Measurements from ENCODE around the gene HDAC6. TPM values are rescaled to one million over a fixed set of nuclear protein-coding genes. Genes with fewer than 3 reads are reported as not detected.

HDAC6 gene
- total and polyA plus RNA-seq, 10 of the 15 experiments (the other 5 are each of a cell fraction or from before 2014, with no cell fraction given), result 8.3 to 47.0 (median 34.1) TPM

DNA sequence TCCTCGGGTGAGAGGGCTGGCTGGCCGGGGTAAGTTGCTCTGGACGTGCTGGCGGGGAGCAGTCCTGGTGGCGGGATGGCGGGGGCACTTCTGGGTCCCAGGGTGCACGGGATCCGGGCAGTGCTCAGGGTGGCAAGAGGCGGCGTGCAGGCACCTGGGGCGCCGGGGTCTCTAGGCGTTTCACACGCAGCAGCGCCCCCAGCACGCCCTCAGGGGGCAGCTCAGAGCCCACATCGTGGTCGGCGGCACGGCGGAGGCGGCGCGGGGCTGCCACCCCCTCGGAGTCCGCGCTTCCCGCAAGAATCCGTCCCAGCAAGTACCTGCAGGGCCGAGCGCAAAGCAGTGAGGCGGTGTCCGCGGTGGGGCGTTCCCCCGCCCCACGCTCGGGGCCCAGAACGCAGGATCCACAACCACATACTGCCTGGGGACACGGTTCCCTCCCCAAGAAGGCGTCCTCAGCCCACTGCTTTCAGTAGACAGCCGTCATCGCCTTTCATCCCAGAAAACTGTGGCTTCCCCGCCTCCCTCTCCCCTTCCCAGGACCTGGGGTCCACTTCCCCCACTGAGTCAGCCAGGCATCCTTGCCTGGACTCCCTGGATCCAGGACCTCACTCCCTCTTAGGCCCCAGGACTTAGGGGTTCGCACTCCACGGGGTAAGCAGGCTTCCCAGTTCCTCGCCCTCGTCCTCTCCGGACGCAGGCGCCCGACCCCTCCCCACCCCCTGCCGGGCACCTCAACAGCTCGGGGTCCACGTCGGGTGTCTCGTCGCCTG, 29.5 kb downstream of the HDAC6 start (continued):
- TF ChIP-seq, protein P1, sequence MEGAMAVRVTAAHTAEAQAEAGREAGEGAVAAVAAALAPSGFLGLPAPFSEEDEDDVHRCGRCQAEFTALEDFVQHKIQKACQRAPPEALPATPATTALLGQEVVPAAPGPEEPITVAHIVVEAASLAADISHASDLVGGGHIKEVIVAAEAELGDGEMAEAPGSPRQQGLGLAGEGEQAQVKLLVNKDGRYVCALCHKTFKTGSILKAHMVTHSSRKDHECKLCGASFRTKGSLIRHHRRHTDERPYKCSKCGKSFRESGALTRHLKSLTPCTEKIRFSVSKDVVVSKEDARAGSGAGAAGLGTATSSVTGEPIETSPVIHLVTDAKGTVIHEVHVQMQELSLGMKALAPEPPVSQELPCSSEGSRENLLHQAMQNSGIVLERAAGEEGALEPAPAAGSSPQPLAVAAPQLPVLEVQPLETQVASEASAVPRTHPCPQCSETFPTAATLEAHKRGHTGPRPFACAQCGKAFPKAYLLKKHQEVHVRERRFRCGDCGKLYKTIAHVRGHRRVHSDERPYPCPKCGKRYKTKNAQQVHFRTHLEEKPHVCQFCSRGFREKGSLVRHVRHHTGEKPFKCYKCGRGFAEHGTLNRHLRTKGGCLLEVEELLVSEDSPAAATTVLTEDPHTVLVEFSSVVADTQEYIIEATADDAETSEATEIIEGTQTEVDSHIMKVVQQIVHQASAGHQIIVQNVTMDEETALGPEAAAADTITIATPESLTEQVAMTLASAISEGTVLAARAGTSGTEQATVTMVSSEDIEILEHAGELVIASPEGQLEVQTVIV (IDR thresholded peaks at IDR 0.05; ENCODE audit: borderline replicate concordance, partially characterized antibody), result no peak
- TF ChIP-seq ZNF384 (IDR thresholded peaks at IDR 0.05; ENCODE audit: borderline replicate concordance, low read depth, low read length) (no peak), SMC3 (IDR thresholded peaks at IDR 0.05; ENCODE audit: borderline replicate concordance, low read length) (no peak), SMARCA5 (IDR thresholded peaks at IDR 0.05) (no peak), ZNF217 (IDR thresholded peaks at IDR 0.05) (no peak), CBX3 (IDR thresholded peaks at IDR 0.05; ENCODE audit: borderline replicate concordance, low read depth) (no peak)
- TF ChIP-seq, protein P2, sequence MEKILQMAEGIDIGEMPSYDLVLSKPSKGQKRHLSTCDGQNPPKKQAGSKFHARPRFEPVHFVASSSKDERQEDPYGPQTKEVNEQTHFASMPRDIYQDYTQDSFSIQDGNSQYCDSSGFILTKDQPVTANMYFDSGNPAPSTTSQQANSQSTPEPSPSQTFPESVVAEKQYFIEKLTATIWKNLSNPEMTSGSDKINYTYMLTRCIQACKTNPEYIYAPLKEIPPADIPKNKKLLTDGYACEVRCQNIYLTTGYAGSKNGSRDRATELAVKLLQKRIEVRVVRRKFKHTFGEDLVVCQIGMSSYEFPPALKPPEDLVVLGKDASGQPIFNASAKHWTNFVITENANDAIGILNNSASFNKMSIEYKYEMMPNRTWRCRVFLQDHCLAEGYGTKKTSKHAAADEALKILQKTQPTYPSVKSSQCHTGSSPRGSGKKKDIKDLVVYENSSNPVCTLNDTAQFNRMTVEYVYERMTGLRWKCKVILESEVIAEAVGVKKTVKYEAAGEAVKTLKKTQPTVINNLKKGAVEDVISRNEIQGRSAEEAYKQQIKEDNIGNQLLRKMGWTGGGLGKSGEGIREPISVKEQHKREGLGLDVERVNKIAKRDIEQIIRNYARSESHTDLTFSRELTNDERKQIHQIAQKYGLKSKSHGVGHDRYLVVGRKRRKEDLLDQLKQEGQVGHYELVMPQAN (conservative IDR thresholded peaks at IDR 0.05), result no peak
- TF ChIP-seq, protein P3, sequence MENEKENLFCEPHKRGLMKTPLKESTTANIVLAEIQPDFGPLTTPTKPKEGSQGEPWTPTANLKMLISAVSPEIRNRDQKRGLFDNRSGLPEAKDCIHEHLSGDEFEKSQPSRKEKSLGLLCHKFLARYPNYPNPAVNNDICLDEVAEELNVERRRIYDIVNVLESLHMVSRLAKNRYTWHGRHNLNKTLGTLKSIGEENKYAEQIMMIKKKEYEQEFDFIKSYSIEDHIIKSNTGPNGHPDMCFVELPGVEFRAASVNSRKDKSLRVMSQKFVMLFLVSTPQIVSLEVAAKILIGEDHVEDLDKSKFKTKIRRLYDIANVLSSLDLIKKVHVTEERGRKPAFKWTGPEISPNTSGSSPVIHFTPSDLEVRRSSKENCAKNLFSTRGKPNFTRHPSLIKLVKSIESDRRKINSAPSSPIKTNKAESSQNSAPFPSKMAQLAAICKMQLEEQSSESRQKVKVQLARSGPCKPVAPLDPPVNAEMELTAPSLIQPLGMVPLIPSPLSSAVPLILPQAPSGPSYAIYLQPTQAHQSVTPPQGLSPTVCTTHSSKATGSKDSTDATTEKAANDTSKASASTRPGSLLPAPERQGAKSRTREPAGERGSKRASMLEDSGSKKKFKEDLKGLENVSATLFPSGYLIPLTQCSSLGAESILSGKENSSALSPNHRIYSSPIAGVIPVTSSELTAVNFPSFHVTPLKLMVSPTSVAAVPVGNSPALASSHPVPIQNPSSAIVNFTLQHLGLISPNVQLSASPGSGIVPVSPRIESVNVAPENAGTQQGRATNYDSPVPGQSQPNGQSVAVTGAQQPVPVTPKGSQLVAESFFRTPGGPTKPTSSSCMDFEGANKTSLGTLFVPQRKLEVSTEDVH (IDR thresholded peaks at IDR 0.05; ENCODE audit: low read depth, partially characterized antibody), result no peak
